Mesenchymal stem cell (in vitro differentiated cells and primary cell): ENCODE data around the gene DPEP1.
A peak's percentile ranks its signal among the peaks of the same experiment; 100 is the strongest.
"Not testable (repeated sequence)": the region's sequence is repeated elsewhere in the genome, so short reads cannot be mapped to it uniquely, and the experiment has no call there.

Source experiments
- DNase-seq: peaks from one replicate; pipeline ENCODE4 v3.0.0-alpha.2; 2013
- H2AFZ ChIP-seq: one replicate; pipeline ENCODE4 v1.6.1; 2013; ENCODE audit warnings: low read depth, mild to moderate bottlenecking, control low read depth, inconsistent platforms, low read length, moderate library complexity
- H2AK5ac ChIP-seq: 2 replicates; pipeline ENCODE4 v1.6.1; 2013; ENCODE audit warnings: low read length, moderate library complexity, mild to moderate bottlenecking, inconsistent platforms; ENCODE audit not compliant: severe bottlenecking
- H2BK120ac ChIP-seq: one replicate; pipeline ENCODE4 v1.6.1; 2013; ENCODE audit warnings: low read depth, mild to moderate bottlenecking, inconsistent platforms, low read length, moderate library complexity
- H2BK12ac ChIP-seq, 2 experiments: one replicate each; pipeline ENCODE4 v1.6.1; 2013; ENCODE audit warnings: inconsistent platforms in 2 of 2, low read length in 2 of 2, mild to moderate bottlenecking in 2 of 2, moderate library complexity in 2 of 2, control low read depth in 1 of 2
- H2BK15ac ChIP-seq: one replicate; pipeline ENCODE4 v1.6.1; 2013; ENCODE audit warnings: mild to moderate bottlenecking, low read depth, inconsistent platforms; ENCODE audit not compliant: poor library complexity, severe bottlenecking
- H2BK5ac ChIP-seq: 2 replicates; pipeline ENCODE4 v1.6.1; 2013; ENCODE audit warnings: low read depth, mild to moderate bottlenecking, low read length, control low read depth, inconsistent platforms; ENCODE audit not compliant: poor library complexity, severe bottlenecking
- H3K14ac ChIP-seq, 2 experiments: one replicate each; pipeline ENCODE4 v1.6.1; 2013; ENCODE audit warnings: inconsistent platforms in 2 of 2, low read length in 2 of 2, control low read depth in 1 of 2, mild to moderate bottlenecking in 1 of 2, moderate library complexity in 1 of 2
- H3K18ac ChIP-seq, 2 experiments: one replicate each; pipeline ENCODE4 v1.6.1; 2013; ENCODE audit warnings: inconsistent platforms in 2 of 2, low read length in 2 of 2, control low read depth in 1 of 2, low read depth in 1 of 2, mild to moderate bottlenecking in 1 of 2
- H3K23ac ChIP-seq, 2 experiments: one replicate each; pipeline ENCODE4 v1.6.1; 2013; ENCODE audit warnings: inconsistent platforms in 2 of 2, low read length in 2 of 2, mild to moderate bottlenecking in 2 of 2, moderate library complexity in 2 of 2, control low read depth in 1 of 2
- H3K27ac ChIP-seq: 2 replicates; pipeline ENCODE4 v1.5.1; 2013; ENCODE audit warnings: mild to moderate bottlenecking, moderate library complexity, low read length, control low read depth, inconsistent platforms; ENCODE audit not compliant: poor library complexity, severe bottlenecking
- H3K27me3 ChIP-seq, 2 experiments: 2 replicates each; pipeline versions ENCODE4 v1.6.1 to v1.7.0; 2013; ENCODE audit warnings: low read length in 2 of 2, mild to moderate bottlenecking in 2 of 2, moderate library complexity in 2 of 2, control low read depth in 1 of 2, inconsistent platforms in 1 of 2; ENCODE audit not compliant: control insufficient read depth in 1 of 2, insufficient read depth in 1 of 2
- H3K36me3 ChIP-seq, 2 experiments: 2 replicates each; pipeline versions ENCODE4 v1.6.1 to v1.7.0; 2013; ENCODE audit warnings: low read length in 2 of 2, control low read depth in 1 of 2, inconsistent platforms in 1 of 2, low read depth in 1 of 2, mild to moderate bottlenecking in 1 of 2; ENCODE audit not compliant: insufficient read depth in 2 of 2, control insufficient read depth in 1 of 2
- H3K4ac ChIP-seq, 2 experiments: one replicate each; pipeline ENCODE4 v1.6.1; 2013; ENCODE audit warnings: inconsistent platforms in 2 of 2, low read length in 2 of 2, mild to moderate bottlenecking in 2 of 2, moderate library complexity in 2 of 2, control low read depth in 1 of 2, low read depth in 1 of 2
- H3K4me1 ChIP-seq: 2 replicates; pipeline ENCODE4 v1.6.1; 2013; ENCODE audit warnings: low read depth, low read length, control low read depth; ENCODE audit not compliant: control insufficient read depth, insufficient read depth
- H3K4me2 ChIP-seq: 2 replicates; pipeline ENCODE4 v1.6.1; 2013; ENCODE audit warnings: low read length, mild to moderate bottlenecking, inconsistent platforms; ENCODE audit not compliant: poor library complexity, severe bottlenecking
- H3K4me3 ChIP-seq, 2 experiments: 2 replicates each; pipeline versions ENCODE4 v1.5.1 to v1.7.0; 2013; ENCODE audit warnings: low read length in 2 of 2, mild to moderate bottlenecking in 2 of 2, control low read depth in 1 of 2, low read depth in 1 of 2; ENCODE audit not compliant: insufficient read depth in 1 of 2
- H3K79me1 ChIP-seq: replicated peaks from 2 replicates; pipeline ENCODE4 v1.6.1; 2013; ENCODE audit warnings: mild to moderate bottlenecking, control low read depth, low read length, inconsistent platforms; ENCODE audit not compliant: poor library complexity, severe bottlenecking
- H3K9ac ChIP-seq: 2 replicates; pipeline ENCODE4 v1.7.0; 2013; ENCODE audit warnings: mild to moderate bottlenecking, low read length, moderate library complexity
- H3K9me3 ChIP-seq: 2 replicates; pipeline ENCODE4 v1.7.0; 2013; ENCODE audit warnings: mild to moderate bottlenecking, low read length; ENCODE audit not compliant: control insufficient read depth
- H4K8ac ChIP-seq: one replicate; pipeline ENCODE4 v1.6.1; 2013; ENCODE audit warnings: inconsistent platforms, mild to moderate bottlenecking, low read length, moderate library complexity
- H4K91ac ChIP-seq: one replicate; pipeline ENCODE4 v1.6.1; 2013; ENCODE audit warnings: mild to moderate bottlenecking, low read length, inconsistent platforms
- WGBS: methylation state at CpG from one replicate; pipeline ENCODE4 v1.1.7; 2013; ENCODE audit warnings: mixed read lengths; 5-methylcytosine and 5-hydroxymethylcytosine counted together

Gene DPEP1

DNA sequence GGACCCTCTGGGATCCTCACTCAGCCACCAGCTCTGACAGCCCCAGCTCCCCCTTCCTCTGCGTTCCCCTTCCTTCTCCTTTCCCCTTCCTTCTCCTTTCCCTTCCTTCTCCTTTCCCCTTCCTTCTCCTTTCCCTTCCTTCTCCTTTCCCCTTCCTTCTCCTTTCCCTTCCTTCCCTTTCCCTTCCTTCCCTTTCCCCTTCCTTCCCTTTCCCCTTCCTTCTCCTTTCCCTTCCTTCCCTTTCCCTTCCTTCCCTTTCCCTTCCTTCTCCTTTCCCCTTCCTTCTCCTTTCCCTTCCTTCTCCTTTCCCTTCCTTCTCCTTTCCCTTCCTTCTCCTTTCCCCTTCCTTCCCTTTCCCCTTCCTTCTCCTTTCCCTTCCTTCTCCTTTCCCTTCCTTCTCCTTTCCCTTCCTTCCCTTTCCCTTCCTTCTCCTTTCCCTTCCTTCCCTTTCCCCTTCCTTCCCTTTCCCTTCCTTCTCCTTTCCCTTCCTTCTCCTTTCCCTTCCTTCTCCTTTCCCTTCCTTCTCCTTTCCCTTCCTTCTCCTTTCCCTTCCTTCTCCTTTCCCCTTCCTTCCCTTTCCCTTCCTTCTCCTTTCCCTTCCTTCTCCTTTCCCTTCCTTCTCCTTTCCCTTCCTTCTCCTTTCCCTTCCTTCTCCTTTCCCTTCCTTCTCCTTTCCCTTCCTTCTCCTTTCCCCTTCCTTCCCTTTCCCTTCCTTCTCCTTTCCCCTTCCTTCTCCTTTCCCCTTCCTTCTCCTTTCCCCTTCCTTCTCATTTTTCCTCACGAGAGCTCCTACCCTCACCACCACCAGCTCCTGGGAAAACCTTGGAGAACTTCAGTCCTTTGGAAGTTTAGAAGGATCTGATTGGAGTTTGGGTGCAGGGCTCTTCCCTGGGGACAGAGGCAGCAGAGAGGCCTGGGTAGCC is 21.3 kb downstream of the DPEP1 start:
- WGBS, result 66% methylated on average over 1 of the region's 2 CpGs
- H2BK15ac ChIP-seq, H3K9me3 ChIP-seq, DNase-seq, H3K14ac ChIP-seq, H2BK120ac ChIP-seq, H3K18ac ChIP-seq, H3K4me3 ChIP-seq, H3K4ac ChIP-seq, H3K9ac ChIP-seq, H2AFZ ChIP-seq, H3K4me2 ChIP-seq, H3K27ac ChIP-seq, H4K91ac ChIP-seq, H2AK5ac ChIP-seq, H3K36me3 ChIP-seq, H3K23ac ChIP-seq, H3K79me1 ChIP-seq, H2BK5ac ChIP-seq, H2BK12ac ChIP-seq, H4K8ac ChIP-seq: not testable (repeated sequence)
- Histone ChIP-seq H3K4me1 (peaks cover 23% of the 10 kb centered on the region), H3K27me3 (peaks cover 0 to 39% of the 10 kb centered on the region in 2 experiments)

DNA sequence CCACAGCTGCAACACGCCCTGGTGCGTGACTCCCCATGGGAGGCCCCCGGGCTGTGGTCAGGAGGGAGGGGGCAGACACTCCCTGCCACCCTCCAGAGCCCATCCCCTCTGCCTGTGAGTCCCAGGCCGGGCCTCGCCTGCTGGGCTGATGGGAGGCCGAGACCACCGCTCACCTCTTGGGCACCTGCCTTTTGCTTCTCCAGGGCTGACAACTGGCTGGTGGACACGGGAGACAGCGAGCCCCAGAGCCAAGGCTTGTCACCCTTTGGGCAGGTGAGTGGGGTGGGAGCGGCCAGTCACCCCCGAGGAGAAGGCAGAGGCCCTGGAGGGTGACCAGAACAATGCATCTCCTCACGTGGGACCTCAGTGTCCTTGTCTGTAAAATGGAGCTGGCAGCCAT is 23.2 kb downstream of the DPEP1 start:
- 93% methylated on average over 11 of the region's 12 CpGs for whole genome bisulfite sequencing
- no peak overlapping the region for H2BK15ac ChIP-seq

GRCh38 chr16:89637379-89637778 is 23.9 kb downstream of the DPEP1 start:
- Histone ChIP-seq H3K4me3 (no peak overlapping the region), H3K4me1 (peaks cover 23% of the 10 kb centered on the region), H3K79me1 (no peaks in the 10 kb centered on the region), H3K27me3 (peaks cover 0 to 29% of the 10 kb centered on the region in 2 experiments), H3K36me3 (peaks cover 0 to 3% of the 10 kb centered on the region in 2 experiments), H4K8ac (peak overlapping the region; percentile 21), H3K14ac (no peak overlapping the region), H3K9ac (no peak overlapping the region), H2AK5ac (no peak overlapping the region), H2AFZ (no peak overlapping the region), H3K18ac (no peak overlapping the region), H3K4me2 (no peak overlapping the region), H3K23ac (no peak overlapping the region), H3K4ac (no peak overlapping the region), H3K9me3 (no peaks in the 10 kb centered on the region), H2BK15ac (no peak overlapping the region), H2BK120ac (no peak overlapping the region), H3K27ac (no peak overlapping the region), H2BK12ac (no peak overlapping the region), H2BK5ac (no peak overlapping the region), H4K91ac (no peak overlapping the region)
- WGBS, result 80% methylated on average over 10 of the region's 10 CpGs
- no peak for DNase-seq

More for the DNA sequence above, 23.2 kb downstream of the DPEP1 start:
- no peak overlapping the region for H4K8ac ChIP-seq
- H3K27me3 ChIP-seq, result peaks cover 0 to 32% of the 10 kb centered on the region in 2 experiments
- no peak overlapping the region for H2BK12ac ChIP-seq
- no peak overlapping the region for H3K4me3 ChIP-seq
- no peak overlapping the region for H4K91ac ChIP-seq
- H2AK5ac ChIP-seq, result no peak overlapping the region
- no peak overlapping the region for H3K4ac ChIP-seq
- no peak overlapping the region for H3K9ac ChIP-seq
- no peak for DNase-seq
- peaks cover 0 to 3% of the 10 kb centered on the region in 2 experiments for H3K36me3 ChIP-seq
- H3K18ac ChIP-seq, result no peak overlapping the region
- H2BK120ac ChIP-seq, result no peak overlapping the region
- H3K27ac ChIP-seq, result no peak overlapping the region
- H3K14ac ChIP-seq, result no peak overlapping the region
- no peaks in the 10 kb centered on the region for H3K79me1 ChIP-seq
- no peak overlapping the region for H3K4me2 ChIP-seq
- no peaks in the 10 kb centered on the region for H3K9me3 ChIP-seq
- H2BK5ac ChIP-seq, result no peak overlapping the region
- no peak overlapping the region for H3K23ac ChIP-seq
- peaks cover 23% of the 10 kb centered on the region for H3K4me1 ChIP-seq
- no peak overlapping the region for H2AFZ ChIP-seq

- Histone ChIP-seq H3K4me1 (peaks cover 12% of the 10 kb centered on the region), H2BK12ac (no peak overlapping the region), H2BK15ac (no peak overlapping the region), H3K9me3 (no peaks in the 10 kb centered on the region), H3K23ac (no peak overlapping the region), H3K79me1 (no peaks in the 10 kb centered on the region), H2AFZ (no peak overlapping the region), H3K4me3 (no peak overlapping the region), H3K36me3 (peaks cover 0 to 3% of the 10 kb centered on the region in 2 experiments), H4K8ac (no peak overlapping the region), H3K4me2 (no peak overlapping the region), H2BK5ac (no peak overlapping the region), H3K4ac (no peak overlapping the region), H4K91ac (no peak overlapping the region), H2BK120ac (no peak overlapping the region), H3K27ac (no peak overlapping the region), H3K18ac (no peak overlapping the region), H3K14ac (no peak overlapping the region), H3K27me3 (peaks cover 0 to 31% of the 10 kb centered on the region in 2 experiments), H3K9ac (no peak overlapping the region), H2AK5ac (no peak overlapping the region)
- DNase-seq, result no peak
- whole genome bisulfite sequencing, result 80% methylated on average over 6 of the region's 10 CpGs
These were observed 25.0 kb downstream of the DPEP1 start for GRCh38 chr16:89638455-89638854.
